Astrocyte (in vitro differentiated cells and primary cell): ENCODE measurements around the gene FAM3B. TPM values are rescaled to one million over a fixed set of nuclear protein-coding genes. Genes with fewer than 3 reads are reported as not detected.

Experiments used
- DNase-seq: peaks from one replicate; pipeline ENCODE4 v3.0.0-alpha.2; 2010; ENCODE audit warnings: low read depth
- FAIRE-seq: peaks from 2 replicates; lab custom pipeline; 2011; peaks lifted over from hg19 to GRCh38; lab: Jason Lieb, UNC
- H2AFZ ChIP-seq: 2 replicates; pipeline ENCODE4 v1.6.0; 2012; ENCODE audit warnings: low read depth, low read length, inconsistent platforms
- H3K27ac ChIP-seq: 2 replicates; pipeline ENCODE4 v1.5.1; 2011; ENCODE audit warnings: low read depth, low read length, inconsistent platforms
- H3K27me3 ChIP-seq: 2 replicates; pipeline ENCODE4 v1.6.0; 2011; ENCODE audit warnings: low read length, inconsistent platforms; ENCODE audit not compliant: insufficient read depth
- H3K36me3 ChIP-seq: 2 replicates; pipeline ENCODE4 v1.5.1; 2011; ENCODE audit warnings: low read length, inconsistent platforms; ENCODE audit not compliant: insufficient read depth
- H3K4me1 ChIP-seq: 2 replicates; pipeline ENCODE4 v1.5.1; 2011; ENCODE audit warnings: low read length, inconsistent platforms; ENCODE audit not compliant: insufficient read depth
- H3K4me2 ChIP-seq: 2 replicates; pipeline ENCODE4 v1.6.0; 2012; ENCODE audit warnings: low read length, inconsistent platforms
- H3K4me3 ChIP-seq: 2 replicates; pipeline ENCODE4 v1.5.1; 2011; ENCODE audit warnings: low read depth, mild to moderate bottlenecking, low read length, inconsistent platforms; ENCODE audit not compliant: insufficient read depth
- H3K79me2 ChIP-seq: 2 replicates; pipeline ENCODE4 v1.6.0; 2012; ENCODE audit warnings: mild to moderate bottlenecking, low read length, inconsistent platforms; ENCODE audit not compliant: insufficient read depth
- H3K9ac ChIP-seq: 2 replicates; pipeline ENCODE4 v1.6.0; 2012; ENCODE audit warnings: mild to moderate bottlenecking, low read length, inconsistent platforms
- H3K9me3 ChIP-seq: 2 replicates; pipeline ENCODE4 v1.5.1; 2012; ENCODE audit warnings: low read depth, mild to moderate bottlenecking, low read length, inconsistent platforms; ENCODE audit not compliant: insufficient read depth
- H4K20me1 ChIP-seq: 2 replicates; pipeline ENCODE4 v1.6.0; 2012; ENCODE audit warnings: low read length, inconsistent platforms; ENCODE audit not compliant: insufficient read depth
- H3K27ac Mint-ChIP-seq: one replicate; pipeline ENCODE4 v1.8.0; 2021; ENCODE audit warnings: mild to moderate bottlenecking, mixed read lengths; ENCODE audit not compliant: unreplicated experiment
- H3K27me3 Mint-ChIP-seq: one replicate; pipeline ENCODE4 v1.8.0; 2021; ENCODE audit warnings: low read depth, mixed read lengths; ENCODE audit not compliant: unreplicated experiment
- H3K36me3 Mint-ChIP-seq: one replicate; pipeline ENCODE4 v1.8.0; 2021; ENCODE audit warnings: low read depth, mixed read lengths; ENCODE audit not compliant: unreplicated experiment
- H3K4me1 Mint-ChIP-seq: one replicate; pipeline ENCODE4 v1.8.0; 2021; ENCODE audit warnings: low read depth, mixed read lengths; ENCODE audit not compliant: unreplicated experiment
- H3K4me3 Mint-ChIP-seq: one replicate; pipeline ENCODE4 v1.8.0; 2021; ENCODE audit warnings: mild to moderate bottlenecking, moderate library complexity, mixed read lengths; ENCODE audit not compliant: unreplicated experiment
- H3K9me3 Mint-ChIP-seq: one replicate; pipeline ENCODE4 v1.8.0; 2021; ENCODE audit warnings: mild to moderate bottlenecking, mixed read lengths; ENCODE audit not compliant: unreplicated experiment
- EZH2 ChIP-seq: IDR thresholded peaks from 2 replicates; pipeline ENCODE4 v1.6.1; 2012; ENCODE audit warnings: mild to moderate bottlenecking, low read length, inconsistent platforms; ENCODE audit not compliant: insufficient read depth
- total RNA-seq: library from RNA; stranded (reverse); gene quantifications from 2 replicates; pipeline ENCODE4 v1.2.1, GENCODE V29; 2021
- TF ChIP-seq, protein P1 (sequence below): IDR thresholded peaks from 2 replicates; pipeline ENCODE4 v1.5.1; 2011; ENCODE audit warnings: low read depth, mild to moderate bottlenecking, inconsistent platforms, low read length, moderate library complexity; ENCODE audit not compliant: insufficient read depth

The FAM3B gene
- total RNA-seq, 1 donor from 2014 or later: not detected

DNA sequence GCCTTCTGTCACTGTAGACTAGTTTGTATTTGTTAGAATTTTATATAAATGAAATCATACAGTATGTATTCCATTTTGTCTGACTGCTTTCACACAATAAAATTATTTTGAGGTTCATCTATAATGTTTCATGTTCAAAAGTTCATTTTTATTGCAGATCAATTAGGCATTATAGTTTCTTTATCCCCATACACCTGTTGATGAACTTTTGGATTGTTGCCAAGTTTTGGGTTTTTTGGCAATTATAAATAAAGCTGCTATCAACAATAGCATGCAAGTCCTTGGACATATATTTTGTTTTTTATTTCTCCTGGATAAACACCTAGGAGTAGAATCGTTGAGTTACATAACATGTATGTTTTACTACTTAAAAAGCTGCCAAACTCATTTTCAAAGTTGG, 47.1 kb upstream of the FAM3B start:
- Histone ChIP-seq H3K27ac (no peak overlapping the region), H3K27me3 (no peaks in the 10 kb centered on the region), H3K36me3 (peaks cover 3% of the 10 kb centered on the region), H3K4me3 (no peak overlapping the region), H2AFZ (no peak overlapping the region), H3K9ac (no peak overlapping the region), H4K20me1 (no peaks in the 10 kb centered on the region), H3K4me2 (no peak overlapping the region), H3K79me2 (no peaks in the 10 kb centered on the region), H3K4me1 (no peaks in the 10 kb centered on the region), H3K9me3 (no peaks in the 10 kb centered on the region)
- H3K27me3 Mint-ChIP-seq: no peaks in the 10 kb centered on the region
- H3K4me1 Mint-ChIP-seq: no peaks in the 10 kb centered on the region
- no peak for DNase-seq
- H3K27ac Mint-ChIP-seq: no peak overlapping the region
- TF ChIP-seq, protein P1, sequence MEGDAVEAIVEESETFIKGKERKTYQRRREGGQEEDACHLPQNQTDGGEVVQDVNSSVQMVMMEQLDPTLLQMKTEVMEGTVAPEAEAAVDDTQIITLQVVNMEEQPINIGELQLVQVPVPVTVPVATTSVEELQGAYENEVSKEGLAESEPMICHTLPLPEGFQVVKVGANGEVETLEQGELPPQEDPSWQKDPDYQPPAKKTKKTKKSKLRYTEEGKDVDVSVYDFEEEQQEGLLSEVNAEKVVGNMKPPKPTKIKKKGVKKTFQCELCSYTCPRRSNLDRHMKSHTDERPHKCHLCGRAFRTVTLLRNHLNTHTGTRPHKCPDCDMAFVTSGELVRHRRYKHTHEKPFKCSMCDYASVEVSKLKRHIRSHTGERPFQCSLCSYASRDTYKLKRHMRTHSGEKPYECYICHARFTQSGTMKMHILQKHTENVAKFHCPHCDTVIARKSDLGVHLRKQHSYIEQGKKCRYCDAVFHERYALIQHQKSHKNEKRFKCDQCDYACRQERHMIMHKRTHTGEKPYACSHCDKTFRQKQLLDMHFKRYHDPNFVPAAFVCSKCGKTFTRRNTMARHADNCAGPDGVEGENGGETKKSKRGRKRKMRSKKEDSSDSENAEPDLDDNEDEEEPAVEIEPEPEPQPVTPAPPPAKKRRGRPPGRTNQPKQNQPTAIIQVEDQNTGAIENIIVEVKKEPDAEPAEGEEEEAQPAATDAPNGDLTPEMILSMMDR: no peak
- TF ChIP-seq EZH2: no peak
- no peak overlapping the region for H3K4me3 Mint-ChIP-seq
- H3K36me3 Mint-ChIP-seq: peaks cover 7% of the 10 kb centered on the region
- no peak for FAIRE-seq
- peaks cover 4% of the 10 kb centered on the region for H3K9me3 Mint-ChIP-seq

DNA sequence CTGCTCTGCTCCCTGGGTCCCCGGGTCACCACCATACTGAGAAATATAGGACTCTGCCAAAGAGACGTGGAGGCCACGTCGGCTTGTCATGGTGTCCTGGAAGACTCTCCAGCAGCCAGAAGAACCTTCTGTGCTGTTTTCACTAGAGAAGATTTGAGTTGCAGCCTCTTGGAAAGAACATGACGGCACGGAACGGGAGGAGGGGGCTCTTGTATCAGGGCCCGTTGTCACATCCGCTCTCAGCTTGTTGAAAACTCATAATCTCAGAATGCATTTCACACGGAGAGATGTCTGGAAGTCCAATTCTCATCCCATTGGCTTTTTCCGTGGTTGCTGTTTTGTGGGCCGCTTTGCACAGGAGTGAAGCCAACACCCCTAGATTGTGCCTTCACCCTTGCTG, 39.4 kb upstream of the FAM3B start:
- Histone ChIP-seq H4K20me1 (no peaks in the 10 kb centered on the region), H3K36me3 (peaks cover 3% of the 10 kb centered on the region), H3K9ac (no peak overlapping the region), H3K4me1 (no peaks in the 10 kb centered on the region), H3K4me3 (no peak overlapping the region), H3K27ac (no peak overlapping the region), H3K27me3 (no peaks in the 10 kb centered on the region), H3K9me3 (no peaks in the 10 kb centered on the region), H3K79me2 (no peaks in the 10 kb centered on the region), H3K4me2 (no peak overlapping the region), H2AFZ (no peak overlapping the region)
- peaks cover 6% of the 10 kb centered on the region for H3K9me3 Mint-ChIP-seq
- TF ChIP-seq, protein P1: no peak
- no peak for TF ChIP-seq EZH2
- no peak overlapping the region for H3K27ac Mint-ChIP-seq
- peaks cover 7% of the 10 kb centered on the region for H3K27me3 Mint-ChIP-seq
- H3K4me3 Mint-ChIP-seq: no peak overlapping the region
- no peaks in the 10 kb centered on the region for H3K4me1 Mint-ChIP-seq
- FAIRE-seq (no peak), DNase-seq (no peak)
- peaks cover 7% of the 10 kb centered on the region for H3K36me3 Mint-ChIP-seq

DNA sequence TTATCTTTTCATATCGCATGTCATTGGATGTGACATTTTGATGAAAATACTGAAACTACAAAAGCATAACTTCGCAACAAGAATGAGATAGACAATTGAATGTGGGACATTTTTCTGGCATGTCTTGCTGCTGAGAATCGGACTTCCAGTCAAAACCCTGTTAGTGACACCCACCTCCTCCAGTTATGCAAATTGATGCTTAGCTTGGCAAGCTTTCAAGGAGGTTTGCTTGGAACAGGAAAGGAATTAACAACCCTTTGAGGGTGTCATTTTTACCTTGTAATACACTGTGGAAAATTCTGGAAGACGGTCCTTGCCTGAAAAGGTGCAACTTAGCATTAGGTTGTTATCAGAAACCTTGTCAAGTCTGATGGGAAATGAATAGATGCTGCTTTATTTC, 38.8 kb upstream of the FAM3B start:
- H3K27ac ChIP-seq: no peak overlapping the region
- Mint-ChIP-seq H3K36me3 (peaks cover 4% of the 10 kb centered on the region), H3K27me3 (peaks cover 8% of the 10 kb centered on the region), H3K4me1 (no peaks in the 10 kb centered on the region), H3K9me3 (peaks cover 3% of the 10 kb centered on the region), H3K4me3 (no peak overlapping the region), H3K27ac (no peak overlapping the region)
- H4K20me1 ChIP-seq: no peaks in the 10 kb centered on the region
- no peaks in the 10 kb centered on the region for H3K9me3 ChIP-seq
- TF ChIP-seq EZH2: no peak
- TF ChIP-seq, protein P1: no peak
- H3K4me2 ChIP-seq: no peak overlapping the region
- peak; percentile 22 for DNase-seq
- H3K4me3 ChIP-seq: no peak overlapping the region
- H3K27me3 ChIP-seq: peaks cover 5% of the 10 kb centered on the region
- no peaks in the 10 kb centered on the region for H3K79me2 ChIP-seq
- no peak overlapping the region for H2AFZ ChIP-seq
- H3K4me1 ChIP-seq: no peaks in the 10 kb centered on the region
- no peak for FAIRE-seq
- no peak overlapping the region for H3K9ac ChIP-seq
- H3K36me3 ChIP-seq: peaks cover 3% of the 10 kb centered on the region
